ENCODE results near the gene MAD2L2.
"Not testable (repeated sequence)": the region's sequence is repeated elsewhere in the genome, so short reads cannot be mapped to it uniquely, and the experiment has no call there.

Gene MAD2L2

DNA sequence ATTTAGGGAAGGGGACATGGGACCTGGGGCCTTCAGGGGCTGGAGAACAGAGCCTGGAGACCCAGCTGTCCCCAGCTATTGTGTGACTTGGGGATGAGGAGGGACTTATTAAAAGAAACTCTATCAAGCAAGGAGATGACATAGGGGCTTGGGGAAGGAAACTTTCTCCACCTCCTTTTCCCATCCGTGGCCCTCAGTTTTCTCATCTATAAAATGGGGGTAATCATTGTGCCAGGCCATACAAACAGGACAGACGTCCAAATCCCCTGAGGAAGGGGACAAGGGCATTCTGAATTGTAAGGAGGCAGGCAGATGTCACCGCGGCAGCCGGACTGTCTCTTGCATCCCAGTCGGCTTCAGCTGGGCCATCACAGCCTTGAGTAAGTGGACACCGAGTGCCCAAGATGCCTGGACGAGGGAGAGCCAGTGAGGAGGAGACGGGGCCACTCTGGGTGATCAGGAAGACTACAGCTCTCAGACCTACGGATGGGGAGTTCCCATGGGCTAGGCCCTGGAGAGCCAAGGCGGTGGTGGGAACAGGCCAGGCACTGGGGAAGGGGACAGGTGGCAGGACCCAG lies 28.7 kb downstream of the MAD2L2 start:
- no peak for DNase-seq

- DNase-seq = no peak
These were observed 29.9 kb downstream of the MAD2L2 start for GRCh38 chr1:11651017-11651416.

DNA sequence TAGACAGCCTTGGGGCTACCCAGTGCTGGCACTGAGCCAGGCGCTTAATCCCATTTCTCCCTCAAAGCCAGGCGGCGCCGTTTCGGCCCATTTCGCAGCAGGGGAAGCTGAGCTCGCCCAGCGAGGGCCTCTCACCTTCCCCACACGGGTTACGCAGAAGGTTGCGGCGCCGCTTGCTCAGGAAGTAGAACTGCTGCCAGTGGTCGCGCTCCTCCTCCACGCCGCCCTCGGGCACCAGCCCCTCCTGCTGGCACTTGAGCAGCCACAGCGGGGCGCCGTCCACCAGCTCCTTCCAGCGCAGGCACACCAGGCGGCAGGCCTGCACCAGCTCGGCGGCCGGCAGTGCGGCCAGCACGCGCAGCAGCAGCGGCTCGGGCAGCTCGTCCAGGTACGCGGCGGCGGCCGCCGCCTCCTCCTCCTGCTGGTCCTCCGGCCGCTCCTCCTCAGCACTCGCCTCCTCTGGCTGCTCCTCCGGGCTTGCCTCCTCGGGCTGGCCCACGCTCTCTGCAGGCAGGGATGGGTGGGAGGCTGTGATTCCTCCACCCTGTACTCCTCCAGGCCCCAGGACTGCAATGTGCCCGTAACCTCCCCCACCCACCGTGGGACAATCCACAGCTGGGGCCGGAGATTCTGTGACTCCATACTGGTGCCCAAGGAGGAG lies 30.5 kb downstream of the MAD2L2 start:
- no peak for DNase-seq

GRCh38 chr1:11649624-11650330 lies 31.2 kb downstream of the MAD2L2 start:
- no peak for DNase-seq

GRCh38 chr1:11649237-11649623 lies 31.7 kb downstream of the MAD2L2 start:
- DNase-seq = no peak

DNA sequence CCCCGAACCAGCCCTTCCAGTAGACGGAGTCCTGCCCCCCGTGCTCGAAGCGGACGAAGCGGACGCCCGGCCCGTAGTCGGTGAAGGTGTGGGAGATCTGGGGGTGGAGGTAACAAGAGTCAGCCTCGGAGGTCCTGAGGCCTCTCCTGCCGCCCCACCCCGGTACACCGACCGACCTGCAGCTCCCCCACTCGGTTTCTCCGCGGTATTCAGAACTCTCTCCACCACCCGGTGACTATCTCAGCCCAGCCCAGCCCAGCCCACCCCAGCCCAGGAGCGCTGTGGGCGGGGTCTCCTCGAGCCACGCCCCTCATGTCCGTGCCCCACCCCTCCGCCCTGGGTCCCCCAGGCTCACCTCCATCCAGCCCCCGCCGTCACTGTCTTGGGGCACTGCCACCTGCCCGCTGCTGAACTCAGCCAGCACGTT lies 32.2 kb downstream of the MAD2L2 start:
- DNase-seq = no peak

DNA sequence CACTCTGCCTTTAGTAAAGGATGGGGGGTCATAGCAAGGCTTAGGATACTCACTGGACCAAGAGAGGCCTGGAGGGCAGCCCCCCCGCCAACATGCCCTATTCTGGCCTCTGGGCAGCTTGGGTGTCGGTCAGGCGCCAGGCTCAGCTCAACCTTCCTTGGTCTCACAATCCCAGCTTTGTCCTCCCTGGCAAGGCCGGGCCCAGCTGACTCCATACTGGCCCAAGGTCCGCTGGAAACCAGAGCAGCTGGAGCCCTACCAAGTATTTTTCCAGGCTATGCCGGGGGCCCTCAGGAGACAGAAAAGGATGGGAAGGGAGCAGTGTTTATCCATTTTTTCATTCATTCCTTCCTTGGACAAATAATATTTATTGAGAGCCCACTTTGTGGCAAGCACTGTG lies 32.9 kb downstream of the MAD2L2 start:
- DNase-seq = no peak

GRCh38 chr1:11647333-11647732 lies 33.6 kb downstream of the MAD2L2 start:
- DNase-seq = no peak

DNA sequence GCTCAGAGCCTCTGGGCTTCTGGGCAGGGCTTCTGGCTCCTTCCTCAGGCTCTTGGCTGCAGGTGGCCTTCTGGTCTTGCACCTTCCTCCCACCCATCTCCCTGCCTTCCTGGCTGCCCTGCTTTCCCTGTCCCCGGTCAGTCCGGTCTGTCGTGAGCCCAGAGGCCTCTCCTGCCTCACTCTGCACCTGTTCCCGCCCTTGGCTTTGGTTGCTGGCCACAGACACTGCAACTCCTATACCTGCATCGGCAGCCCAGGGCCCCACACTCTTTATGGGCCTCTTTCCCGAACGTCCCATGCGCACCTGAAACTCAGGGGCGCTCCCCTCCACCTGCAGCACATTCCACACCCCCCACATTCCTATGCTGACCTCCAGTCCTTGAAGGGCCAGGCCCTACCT lies 34.6 kb downstream of the MAD2L2 start:
- no peak for DNase-seq

DNA sequence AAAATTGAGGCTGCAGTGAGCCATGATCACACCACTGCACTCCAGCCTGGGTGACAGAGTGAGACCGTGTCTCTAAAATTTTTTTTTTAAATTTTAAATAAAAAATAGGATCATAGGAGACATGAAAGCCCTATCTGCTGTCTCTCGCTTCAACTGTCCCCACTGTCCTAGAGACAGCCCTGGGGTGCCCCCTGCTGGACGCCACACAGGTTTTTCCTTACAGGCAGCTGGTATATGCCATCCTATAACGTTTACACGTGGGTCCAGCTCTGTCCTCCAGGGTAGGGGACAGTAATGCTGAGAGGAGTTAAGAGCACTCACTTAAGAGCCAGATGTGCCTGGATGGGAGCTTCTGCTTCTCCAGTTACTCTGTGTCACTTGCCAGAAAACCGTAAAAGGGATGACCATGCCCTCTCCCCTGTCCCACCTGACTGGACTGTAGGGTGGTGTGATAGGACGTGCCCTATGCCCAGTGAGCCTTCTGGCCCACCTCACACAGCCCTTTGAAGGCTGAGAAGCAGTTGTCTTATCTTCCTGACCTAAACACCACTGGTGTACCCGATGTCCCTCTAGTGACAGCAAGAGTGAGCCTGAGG lies 35.2 kb downstream of the MAD2L2 start:
- DNase-seq = no peak

- no peak for DNase-seq
These were observed 35.7 kb downstream of the MAD2L2 start for GRCh38 chr1:11645270-11645669.

DNA sequence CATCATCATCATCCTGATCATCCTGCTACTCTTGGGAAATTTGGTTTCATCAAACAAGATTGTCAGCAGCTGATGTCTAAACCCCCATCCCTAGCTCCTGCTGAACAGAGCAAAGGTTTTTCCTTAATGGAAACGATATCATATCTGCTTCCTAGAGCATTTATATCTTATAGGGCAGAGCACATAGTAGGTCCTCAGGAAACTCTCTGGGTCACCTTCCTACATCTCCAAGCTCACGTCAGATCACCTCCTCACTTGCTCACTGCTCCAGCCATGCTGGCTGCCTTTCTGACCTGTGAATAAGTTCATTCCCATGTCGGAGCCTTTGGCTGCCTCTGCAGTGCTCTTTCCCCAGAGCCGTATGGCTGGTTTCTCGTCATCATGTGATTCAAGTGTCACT lies 37.2 kb downstream of the MAD2L2 start:
- DNase-seq = no peak

- DNase-seq = not testable (repeated sequence)
These were observed 38.4 kb downstream of the MAD2L2 start for GRCh38 chr1:11642418-11643017.

GRCh38 chr1:11641776-11642305 lies 39.1 kb downstream of the MAD2L2 start:
- DNase-seq = no peak

DNA sequence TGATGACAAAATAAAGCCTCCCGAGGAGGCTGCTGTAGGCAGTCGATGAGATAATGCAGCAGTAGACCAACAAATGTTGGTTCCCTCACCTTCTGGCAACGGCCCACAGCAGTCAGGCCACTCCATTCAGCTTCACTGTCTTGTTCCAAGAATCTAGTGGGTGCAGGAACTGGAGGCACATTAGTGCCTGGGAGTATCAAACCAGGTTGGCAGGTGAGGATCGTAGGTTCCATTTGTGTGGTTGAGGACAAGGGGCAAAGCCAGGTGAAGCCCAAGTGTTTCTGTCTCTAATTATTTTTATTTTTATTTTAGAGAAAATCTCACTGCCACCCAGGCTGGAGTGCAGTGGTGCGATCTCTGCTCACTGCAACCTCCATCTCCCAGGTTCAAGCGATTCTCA lies 40.0 kb downstream of the MAD2L2 start:
- DNase-seq = no peak

GRCh38 chr1:11640101-11640500 lies 40.8 kb downstream of the MAD2L2 start:
- DNase-seq = no peak

- DNase-seq = no peak
These were observed 41.6 kb downstream of the MAD2L2 start for GRCh38 chr1:11639372-11639771.

- DNase-seq = no peak
These were observed 42.8 kb downstream of the MAD2L2 start for GRCh38 chr1:11638121-11638520.

GRCh38 chr1:11634365-11635192 lies 46.4 kb downstream of the MAD2L2 start:
- no peak for DNase-seq

GRCh38 chr1:11629184-11630016 lies 51.5 kb downstream of the MAD2L2 start:
- DNase-seq = no peak

DNA sequence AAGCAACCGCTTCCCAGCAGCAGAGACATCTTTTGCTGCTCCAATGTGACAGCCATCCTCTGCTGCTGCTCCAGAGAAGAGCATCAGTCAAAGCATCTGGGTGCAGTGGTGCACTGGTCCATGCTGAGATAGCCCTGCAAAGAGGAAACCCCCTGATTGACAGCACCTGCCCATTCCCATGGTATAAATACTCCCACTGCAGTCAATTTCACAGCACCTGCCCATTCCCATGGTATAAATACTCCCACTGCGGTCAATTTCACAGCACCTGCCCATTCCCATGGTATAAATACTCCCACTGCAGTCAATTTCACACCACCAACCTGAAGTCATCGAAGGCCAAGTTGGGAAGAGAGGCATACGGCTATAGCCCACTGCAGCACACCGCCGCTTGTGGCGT lies 52.2 kb downstream of the MAD2L2 start:
- DNase-seq = no peak

All from SIG-M5 (cell line).